SK-N-MC (cell line): ENCODE results near the gene PRADC1.
A peak's percentile ranks its signal among the peaks of the same experiment; 100 is the strongest.

Source experiments
- DNase-seq: peaks from one replicate; pipeline ENCODE4 v3.0.0-alpha.2; 2011; ENCODE audit warnings: low read depth, low spot score
- H3K27ac ChIP-seq: fragments of 200-600 bp; sonication (generic); 2 replicates; pipeline ENCODE4 v1.5.1; 2016; ENCODE audit warnings: mixed run types
- H3K36me3 ChIP-seq: fragments of 200-600 bp; sonication (generic); 2 replicates; pipeline ENCODE4 v1.6.1; 2017; ENCODE audit warnings: antibody characterized with exemption, low read length, mixed read lengths; ENCODE audit not compliant: insufficient read depth
- H3K4me3 ChIP-seq: fragments of 200-600 bp; sonication (generic); 2 replicates; pipeline ENCODE4 v1.5.1; 2016
- H3K9ac ChIP-seq: fragments of 200-600 bp; sonication (generic); 2 replicates; pipeline ENCODE4 v1.8.0; 2017; ENCODE audit warnings: mixed run types, mixed read lengths; ENCODE audit not compliant: insufficient read length
- H3K9me3 ChIP-seq: fragments of 200-600 bp; sonication (generic); 2 replicates; pipeline ENCODE4 v1.6.1; 2017; ENCODE audit warnings: low read depth, mild to moderate bottlenecking, antibody characterized with exemption, low read length, moderate library complexity, mixed read lengths
- EZH2 ChIP-seq: fragments of 200-600 bp; sonication (generic); IDR thresholded peaks from one replicate; pipeline ENCODE4 v1.6.1; 2017; ENCODE audit warnings: antibody characterized with exemption
- FOXP2 ChIP-seq: optimal IDR thresholded peaks from 2 replicates; pipeline ENCODE3; 2011; ENCODE audit warnings: mild to moderate bottlenecking, moderate library complexity; ENCODE audit not compliant: insufficient read depth; ENCODE audit errors: extremely low read length, control extremely low read depth
- POLR2AphosphoS5 ChIP-seq: IDR thresholded peaks from 2 replicates; pipeline ENCODE4 v1.6.1; 2012; ENCODE audit warnings: mild to moderate bottlenecking, low read depth, low read length, borderline replicate concordance

PRADC1 gene

GRCh38 chr2:73255007-73255644 is 22.1 kb upstream of the PRADC1 start:
- Histone ChIP-seq H3K36me3 (peaks cover 47% of the 10 kb centered on the region), H3K9ac (no peak overlapping the region), H3K9me3 (no peaks in the 10 kb centered on the region), H3K27ac (no peak overlapping the region), H3K4me3 (no peak overlapping the region)
- no peak for TF ChIP-seq FOXP2
- TF ChIP-seq POLR2AphosphoS5 = 0 out of 2 replicates have a peak, but pooled peaks have one; percentile 23
- no peak for TF ChIP-seq EZH2
- no peak for DNase-seq

GRCh38 chr2:73254343-73255006 is 21.4 kb upstream of the PRADC1 start:
- TF ChIP-seq EZH2 (no peak), FOXP2 (no peak), POLR2AphosphoS5 (no peak; the same call in 1 of the 2 replicates)
- Histone ChIP-seq H3K36me3 (peaks cover 54% of the 10 kb centered on the region), H3K9me3 (no peaks in the 10 kb centered on the region), H3K9ac (no peak overlapping the region), H3K27ac (peak overlapping the region; percentile 60), H3K4me3 (no peak overlapping the region)
- no peak for DNase-seq

GRCh38 chr2:73253901-73254300 is 20.9 kb upstream of the PRADC1 start:
- Histone ChIP-seq H3K4me3 (no peak overlapping the region), H3K27ac (peak overlapping the region; percentile 60), H3K9me3 (no peaks in the 10 kb centered on the region), H3K36me3 (peaks cover 59% of the 10 kb centered on the region), H3K9ac (no peak overlapping the region)
- no peak for TF ChIP-seq EZH2
- no peak for TF ChIP-seq FOXP2
- TF ChIP-seq POLR2AphosphoS5 = no peak; the same call in 1 of the 2 replicates
- no peak for DNase-seq

GRCh38 chr2:73253400-73253799 is 20.4 kb upstream of the PRADC1 start:
- no peak overlapping the region for H3K4me3 ChIP-seq
- H3K9ac ChIP-seq = no peak overlapping the region
- TF ChIP-seq FOXP2 (no peak), POLR2AphosphoS5 (no peak; the same call in 1 of the 2 replicates), EZH2 (no peak)
- DNase-seq = no peak
- peaks cover 64% of the 10 kb centered on the region for H3K36me3 ChIP-seq
- no peaks in the 10 kb centered on the region for H3K9me3 ChIP-seq
- peak overlapping the region; percentile 60 for H3K27ac ChIP-seq

- no peak for TF ChIP-seq EZH2
- TF ChIP-seq POLR2AphosphoS5 = no peak; the same call in 1 of the 2 replicates
- no peak for TF ChIP-seq FOXP2
- H3K4me3 ChIP-seq = no peak overlapping the region
- DNase-seq = no peak
- peaks cover 74% of the 10 kb centered on the region for H3K36me3 ChIP-seq
- no peak overlapping the region for H3K9ac ChIP-seq
- H3K9me3 ChIP-seq = no peaks in the 10 kb centered on the region
- H3K27ac ChIP-seq = 0 out of 2 replicates have a peak overlapping the region, but pooled peaks have one; percentile 60
Measured at GRCh38 chr2:73252238-73253027, 19.4 kb upstream of the PRADC1 start.

DNA sequence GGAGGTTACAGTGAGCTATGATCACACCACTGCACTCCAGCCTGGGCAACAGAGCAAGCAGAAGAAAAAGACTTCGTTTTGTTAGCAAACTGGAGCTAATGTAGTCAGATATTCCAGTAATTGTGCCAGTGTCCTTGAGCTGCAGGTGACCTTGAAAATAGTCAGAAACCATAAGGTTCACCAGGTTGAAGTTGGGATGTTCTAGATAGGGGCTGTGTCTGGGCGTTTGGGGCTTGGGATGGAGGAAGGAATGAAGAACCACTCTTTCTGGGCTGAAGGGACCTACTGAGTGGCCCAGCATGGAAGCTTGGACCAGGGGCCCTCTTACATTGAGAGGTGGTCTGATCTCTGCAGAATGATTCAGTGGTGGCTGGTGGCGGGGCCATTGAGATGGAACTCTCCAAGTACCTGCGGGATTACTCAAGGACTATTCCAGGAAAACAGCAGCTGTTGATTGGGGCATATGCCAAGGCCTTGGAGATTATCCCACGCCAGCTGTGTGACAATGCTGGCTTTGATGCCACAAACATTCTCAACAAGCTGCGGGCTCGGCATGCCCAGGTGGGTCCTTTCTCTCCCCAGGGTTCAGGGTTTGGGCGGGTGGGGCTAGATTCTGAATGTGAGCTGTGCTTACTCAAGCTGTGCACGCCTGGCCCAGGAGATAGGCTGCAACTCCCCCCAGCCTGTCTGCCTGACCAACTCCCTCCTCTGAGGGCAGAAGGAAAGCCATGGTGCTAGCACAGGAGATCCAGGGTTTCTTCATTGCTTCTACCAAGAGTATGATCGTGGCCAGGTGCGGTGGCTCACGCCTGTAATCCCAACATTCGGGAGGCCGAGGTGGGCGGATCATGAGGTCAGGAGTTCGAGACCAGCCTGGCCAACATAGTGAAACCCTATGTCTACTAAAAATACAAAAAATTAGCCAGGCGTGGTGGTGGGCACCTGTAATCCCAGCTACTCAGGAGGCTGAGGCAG is 18.1 kb upstream of the PRADC1 start:
- Histone ChIP-seq H3K4me3 (no peak overlapping the region), H3K27ac (no peak overlapping the region), H3K36me3 (peaks cover 87% of the 10 kb centered on the region), H3K9me3 (no peaks in the 10 kb centered on the region), H3K9ac (no peak overlapping the region)
- DNase-seq = no peak
- TF ChIP-seq FOXP2 = no peak
- TF ChIP-seq POLR2AphosphoS5 = no peak
- no peak for TF ChIP-seq EZH2

GRCh38 chr2:73249636-73250035 is 16.6 kb upstream of the PRADC1 start:
- no peak overlapping the region for H3K9ac ChIP-seq
- H3K27ac ChIP-seq = no peak overlapping the region
- H3K9me3 ChIP-seq = no peaks in the 10 kb centered on the region
- peaks cover 98% of the 10 kb centered on the region for H3K36me3 ChIP-seq
- H3K4me3 ChIP-seq = no peak overlapping the region
- TF ChIP-seq EZH2 = no peak
- no peak for TF ChIP-seq FOXP2
- TF ChIP-seq POLR2AphosphoS5 = no peak
- no peak for DNase-seq
